ENCODE results near the gene EEIG2.

DNA sequence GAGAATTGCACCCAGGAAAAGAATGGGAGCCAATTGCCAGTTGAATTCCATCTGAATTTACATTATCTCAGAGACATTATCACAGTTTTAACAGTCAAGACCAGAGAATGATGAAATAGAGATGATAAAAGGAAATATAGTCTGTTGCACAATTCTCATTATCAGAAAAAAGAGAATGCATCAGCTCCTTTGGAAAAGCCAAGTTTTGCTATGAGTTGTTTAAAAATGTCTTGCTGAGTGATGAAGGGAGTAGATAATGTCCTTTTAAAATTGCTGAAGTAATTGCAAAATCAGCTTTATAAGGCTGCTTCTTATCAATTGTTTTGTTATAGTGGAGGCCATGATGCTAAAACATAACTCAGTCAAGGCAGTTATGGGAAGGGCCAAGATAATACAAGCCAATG lies 37.9 kb upstream of the EEIG2 start:
- no peak for TF ChIP-seq ZNF274 (IDR thresholded peaks at IDR 0.05; ENCODE audit: low read depth, low read length)
- TF ChIP-seq SUZ12 (IDR thresholded peaks at IDR 0.05; ENCODE audit: extremely low read depth, insufficient read depth, insufficient read length) = no peak
